ENCODE results near the gene NFIC.

The NFIC gene

DNA sequence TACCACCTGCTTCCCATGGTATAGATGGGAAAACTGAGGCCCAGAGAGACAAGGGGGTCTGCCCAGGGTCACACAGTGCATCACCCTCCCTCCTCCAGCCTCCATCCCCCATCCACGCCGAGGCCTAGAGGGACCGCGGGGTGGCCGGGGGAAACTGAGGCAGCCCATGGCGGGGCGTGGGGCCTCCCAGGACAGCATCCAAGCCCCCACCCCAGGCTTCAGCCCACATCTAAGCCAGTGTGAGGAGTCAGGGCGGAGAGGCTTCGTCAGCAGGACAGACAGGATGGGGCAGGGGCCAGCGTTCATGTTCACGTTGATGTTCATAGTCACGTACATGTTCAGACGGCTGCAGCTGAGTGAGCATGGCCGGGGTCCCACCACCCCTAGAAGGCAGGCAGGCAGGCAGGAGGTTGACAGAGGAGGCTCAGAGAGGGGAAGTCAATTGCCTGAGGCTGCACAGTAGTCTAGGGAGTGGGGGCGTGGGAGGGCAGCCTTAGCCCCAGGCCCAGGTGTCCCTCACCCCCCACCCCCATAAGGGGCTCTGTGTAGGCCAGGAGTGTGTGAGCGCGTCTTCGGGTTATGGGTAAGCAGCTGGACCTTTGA is 90.6 kb downstream of the NFIC start:
- DNase-seq (ENCODE audit: low read depth, low spot score): no peak
- no peak overlapping the region for H3K4me3 ChIP-seq (ENCODE audit: low read length)

DNA sequence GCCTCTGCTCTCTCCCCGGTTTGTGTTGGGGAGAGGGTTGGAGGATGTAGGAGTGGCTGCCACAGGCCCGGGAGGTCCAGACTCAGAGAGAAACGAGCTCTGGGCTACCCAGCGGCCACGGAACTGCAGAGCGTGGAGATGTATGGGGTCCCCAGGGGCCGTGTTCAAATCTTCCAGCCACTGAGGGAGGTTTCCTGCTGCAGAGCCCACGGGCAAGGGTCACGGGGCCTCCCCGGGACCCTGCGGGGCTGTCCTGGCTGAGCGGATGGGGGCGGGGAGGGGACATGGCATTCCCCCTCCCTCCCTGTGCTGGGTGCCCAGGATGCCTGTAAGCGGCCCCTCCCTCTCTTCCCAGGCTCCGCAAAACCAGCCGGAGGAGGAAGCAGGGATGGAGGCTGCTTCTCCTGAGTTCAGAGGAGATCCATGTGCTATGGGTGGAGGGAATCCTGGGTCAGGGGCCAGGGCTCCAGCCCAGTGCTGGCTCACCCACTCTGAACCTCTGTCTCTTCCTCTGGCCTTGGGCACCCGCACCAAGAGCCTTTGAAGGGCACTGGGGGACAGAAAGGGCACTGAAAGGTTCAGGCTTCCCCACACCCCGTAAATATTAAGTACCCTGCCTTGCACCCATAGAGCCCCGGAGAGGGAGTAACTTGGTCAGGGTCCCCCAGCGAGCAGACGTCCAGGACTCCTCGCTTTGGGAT is 91.3 kb downstream of the NFIC start:
- no peak overlapping the region for H3K4me3 ChIP-seq (ENCODE audit: low read length)
- DNase-seq (ENCODE audit: low read depth, low spot score): no peak

DNA sequence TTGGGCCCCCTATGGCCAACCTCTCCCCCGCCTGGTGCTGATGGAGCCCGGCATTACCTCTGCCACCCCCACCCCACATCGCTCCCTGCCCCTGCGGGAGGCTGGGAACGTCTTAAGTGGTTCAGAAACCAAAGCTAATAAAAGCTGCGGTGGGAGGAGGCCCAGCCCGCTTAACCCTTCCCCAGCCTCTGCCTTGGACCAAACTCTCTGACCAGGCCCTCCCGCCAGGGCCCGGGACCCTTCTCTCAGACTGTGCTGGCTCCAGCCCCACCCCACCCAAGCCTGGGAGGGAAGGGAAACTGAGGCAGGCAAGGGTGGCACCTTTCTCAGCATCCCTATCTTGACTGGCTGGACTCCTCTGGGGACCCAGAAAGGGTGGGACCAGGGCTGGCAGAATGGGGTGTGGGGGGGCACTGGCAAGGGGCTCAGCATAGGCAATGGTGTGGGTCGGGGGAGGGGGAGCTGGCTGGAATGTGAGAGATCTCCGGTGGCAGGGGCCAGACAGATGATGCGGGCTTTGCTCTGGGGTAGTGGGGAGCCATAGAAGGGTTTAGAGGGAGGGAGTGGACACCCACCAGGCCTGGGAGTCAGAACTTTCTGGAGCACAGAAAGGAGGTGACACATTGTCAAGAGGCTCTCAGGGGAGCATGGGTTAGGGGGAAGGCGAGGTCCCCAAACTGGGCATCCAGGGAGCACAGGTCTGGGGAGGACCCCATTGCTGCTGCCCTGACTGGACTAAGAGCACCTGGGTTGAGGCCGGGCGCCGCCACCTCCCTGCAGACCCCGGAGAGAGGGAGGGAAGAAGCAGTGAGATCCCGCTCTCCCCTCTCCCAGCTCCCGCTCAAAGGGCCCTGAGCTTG is 92.1 kb downstream of the NFIC start:
- no peak overlapping the region for H3K4me3 ChIP-seq (ENCODE audit: low read length)
- no peak for DNase-seq (ENCODE audit: low read depth, low spot score)

DNA sequence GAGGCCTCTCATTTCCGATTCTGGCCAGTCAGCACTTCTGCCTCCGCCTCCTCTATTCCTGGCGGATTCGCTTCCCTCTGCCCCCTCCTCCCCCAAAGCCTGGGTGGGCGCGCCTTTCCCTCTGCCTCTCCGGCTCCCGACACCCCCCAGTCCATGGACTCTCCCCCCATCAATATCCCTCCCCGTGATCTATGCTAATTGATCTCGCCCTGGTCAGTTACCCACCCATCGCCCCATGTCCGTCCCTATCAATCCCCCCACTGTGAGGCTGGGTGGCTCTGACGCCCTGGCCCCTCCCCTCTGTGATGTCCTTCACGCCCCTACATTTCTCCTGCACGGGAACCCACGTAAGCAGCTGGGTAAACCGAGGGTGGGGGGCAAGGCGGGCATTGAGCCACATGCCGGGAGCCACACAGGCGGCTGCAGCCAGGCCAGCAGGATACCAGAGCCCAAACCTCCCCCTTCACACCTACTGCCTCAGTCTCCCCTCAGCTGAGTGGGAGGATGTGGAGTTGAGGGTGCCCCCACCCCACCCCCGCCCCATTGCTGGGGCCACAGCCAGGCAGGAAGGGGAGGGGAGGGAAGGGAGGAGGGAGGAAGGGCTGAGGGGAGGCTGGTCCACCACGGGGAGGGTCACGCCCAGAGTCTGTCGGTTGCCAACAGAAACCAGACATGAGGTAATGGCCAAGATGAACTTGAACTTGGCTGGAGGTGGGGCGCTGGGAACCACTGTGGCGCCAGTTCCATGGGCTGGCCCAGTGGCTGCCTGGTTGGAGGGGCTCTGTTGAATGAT is 92.9 kb downstream of the NFIC start:
- no peak for DNase-seq (ENCODE audit: low read depth, low spot score)
- H3K4me3 ChIP-seq (ENCODE audit: low read length): no peak overlapping the region

DNA sequence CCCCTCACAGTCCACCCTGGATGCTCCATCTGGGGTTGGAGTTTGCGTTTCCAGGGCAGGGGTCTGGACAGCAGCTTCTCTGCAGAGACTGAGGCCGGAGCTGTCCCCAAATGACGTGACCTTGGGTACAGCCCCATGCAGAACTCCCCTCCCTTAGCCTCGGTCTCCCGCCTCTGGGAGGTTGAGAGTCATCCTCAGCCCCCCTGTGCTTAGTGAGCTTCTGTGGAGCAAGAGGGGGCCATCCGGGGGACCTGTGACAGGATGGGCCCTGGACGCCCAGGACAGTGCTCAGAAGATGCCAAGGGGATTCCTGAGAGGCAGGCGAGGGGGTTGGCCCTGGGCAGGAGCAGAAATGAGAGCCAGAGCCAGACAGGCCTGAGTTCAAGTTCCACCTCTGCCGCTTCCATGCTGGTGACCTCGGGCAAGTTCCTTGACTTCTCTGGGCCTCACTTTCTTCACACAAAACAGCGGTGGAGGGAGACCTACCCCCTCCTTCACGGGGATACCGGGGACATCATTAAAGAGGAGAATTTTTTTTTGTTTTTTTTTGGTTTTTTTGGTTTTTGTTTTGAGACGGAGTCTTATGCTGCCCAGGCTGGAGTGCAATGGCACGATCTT is 93.7 kb downstream of the NFIC start:
- no peak for DNase-seq (ENCODE audit: low read depth, low spot score)
- no peak overlapping the region for H3K4me3 ChIP-seq (ENCODE audit: low read length)

DNA sequence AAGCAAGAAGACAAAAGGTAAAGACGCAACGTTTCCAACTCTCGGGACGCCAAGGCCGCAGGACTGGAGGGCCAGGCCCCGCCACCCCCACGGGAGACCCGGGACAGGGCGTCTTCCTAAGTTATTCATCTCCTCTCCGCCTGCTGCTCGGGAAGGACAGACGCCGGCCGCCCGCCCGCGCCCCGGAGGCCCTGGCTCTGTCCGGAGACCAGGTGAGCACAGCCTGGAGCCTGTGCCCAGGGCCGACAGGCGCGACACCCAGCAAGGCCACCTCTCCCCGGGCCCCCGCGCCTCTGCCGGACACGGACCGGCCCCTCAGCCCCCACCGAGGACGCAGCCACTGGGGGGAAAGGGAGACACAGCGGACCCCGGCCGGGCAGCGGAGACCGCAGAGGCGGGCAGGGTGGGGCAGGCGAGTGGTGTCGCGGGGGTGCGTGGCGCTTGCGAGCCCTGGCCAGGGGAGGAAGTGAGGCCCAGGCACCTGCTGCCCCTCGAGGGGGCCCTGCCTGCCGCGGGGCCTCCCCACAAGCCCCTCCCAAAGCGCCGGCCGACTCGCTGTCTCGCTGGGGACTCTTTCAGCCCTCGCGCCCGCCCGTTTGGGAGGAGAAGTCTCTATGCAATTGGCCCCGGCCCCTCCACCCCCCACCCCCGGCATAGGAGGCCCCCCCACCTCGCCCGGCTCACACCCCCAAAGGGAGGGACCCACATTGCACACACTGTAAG is 96.8 kb downstream of the NFIC start:
- no peak for DNase-seq (ENCODE audit: low read depth, low spot score)
- no peak overlapping the region for H3K4me3 ChIP-seq (ENCODE audit: low read length)

DNA sequence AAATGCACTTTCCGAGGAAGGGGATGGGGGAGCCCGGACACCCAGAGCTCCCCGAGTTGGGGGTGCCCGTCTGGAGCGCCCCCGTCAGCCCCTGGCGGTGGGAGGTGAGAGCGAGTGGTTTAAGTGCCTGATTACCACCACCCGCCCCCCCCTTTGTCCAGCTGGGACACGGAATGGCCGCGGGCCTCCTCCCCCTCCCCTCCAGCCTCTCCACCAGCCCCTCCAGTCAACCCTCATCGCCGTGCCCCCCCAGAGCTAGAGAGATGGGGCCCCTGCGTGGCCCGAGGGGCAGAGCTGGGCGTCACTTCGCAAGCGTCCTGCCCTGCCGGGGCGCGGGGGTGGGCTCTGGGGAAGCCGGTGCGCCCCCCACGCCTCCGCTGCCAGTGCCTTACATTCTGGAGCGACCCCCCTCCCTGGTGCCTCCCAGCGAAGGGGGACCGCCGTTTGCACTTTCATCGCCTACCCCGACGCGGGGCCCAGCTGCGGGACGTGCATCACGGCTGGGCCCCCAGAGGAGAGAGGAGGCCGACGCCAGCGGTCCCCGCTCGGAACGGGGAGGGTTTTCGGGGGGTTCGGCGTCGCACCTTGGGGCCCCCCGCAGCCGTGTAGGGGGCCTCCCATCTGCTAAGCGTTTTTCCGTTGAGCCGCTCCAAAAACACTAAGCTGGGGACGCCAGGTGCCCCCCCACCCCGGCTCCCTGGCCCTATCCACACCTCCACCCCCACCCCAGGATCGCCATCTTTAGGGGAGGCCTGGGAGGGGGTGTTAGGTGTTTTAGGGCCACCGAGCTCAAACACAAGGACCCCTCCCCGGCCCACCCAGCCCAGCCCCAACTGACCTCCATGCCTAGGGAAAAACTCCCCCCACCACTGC is 97.6 kb downstream of the NFIC start:
- no peak overlapping the region for H3K4me3 ChIP-seq (ENCODE audit: low read length)
- no peak for DNase-seq (ENCODE audit: low read depth, low spot score)

DNA sequence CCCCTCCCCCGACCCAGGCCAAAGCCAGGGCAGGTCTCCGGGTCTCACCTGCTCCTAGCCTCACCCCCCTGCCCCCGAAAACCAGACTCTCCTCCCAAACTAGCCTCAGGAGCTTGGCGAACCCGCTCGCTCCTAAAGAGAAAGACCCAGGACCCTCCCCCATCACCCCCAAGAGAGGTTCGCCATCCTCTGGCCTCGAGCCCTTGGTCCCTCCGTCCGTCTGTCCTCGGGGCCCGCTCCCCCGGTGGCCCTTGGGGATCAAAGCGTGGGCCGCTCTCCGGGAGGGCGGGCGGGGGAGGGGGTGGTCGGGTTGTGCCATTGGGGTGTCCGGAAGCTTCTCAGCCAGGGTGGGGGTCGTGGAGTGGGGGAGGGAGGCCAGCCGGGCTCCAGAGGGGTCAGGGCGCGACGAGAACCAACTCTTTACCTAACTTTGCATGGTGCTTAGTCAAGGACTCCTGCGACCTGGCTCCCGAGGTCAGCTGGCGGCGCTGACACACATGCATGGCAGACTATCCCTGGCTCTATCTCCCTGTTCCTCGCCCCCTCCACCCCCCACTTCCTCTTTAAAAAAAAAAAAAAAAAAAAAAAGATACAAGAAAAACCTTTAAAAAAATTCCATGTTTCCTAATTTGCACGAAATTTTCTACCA is 98.3 kb downstream of the NFIC start:
- no peak overlapping the region for H3K4me3 ChIP-seq (ENCODE audit: low read length)
- no peak for DNase-seq (ENCODE audit: low read depth, low spot score)

DNA sequence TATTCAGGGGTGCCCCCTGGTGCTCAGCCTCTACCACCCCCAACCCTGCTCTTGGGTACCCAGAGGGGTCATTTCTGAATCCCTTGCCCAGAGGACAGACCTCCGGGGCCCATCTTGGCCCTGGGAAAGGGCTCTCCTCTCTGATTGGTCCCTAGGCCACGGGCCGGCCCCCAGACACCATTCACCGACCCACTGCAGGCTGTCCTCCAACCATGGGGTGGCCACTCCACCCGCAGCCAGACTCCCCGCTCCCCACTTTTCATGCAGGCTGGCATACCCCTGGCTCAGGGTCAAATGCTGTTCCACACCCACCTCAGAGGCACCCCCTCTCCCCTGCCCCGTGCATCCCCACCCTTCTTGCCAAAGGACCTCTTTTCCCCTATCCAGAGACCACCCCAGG is 99.2 kb downstream of the NFIC start:
- DNase-seq (ENCODE audit: low read depth, low spot score): no peak
- no peak overlapping the region for H3K4me3 ChIP-seq (ENCODE audit: low read length)

DNA sequence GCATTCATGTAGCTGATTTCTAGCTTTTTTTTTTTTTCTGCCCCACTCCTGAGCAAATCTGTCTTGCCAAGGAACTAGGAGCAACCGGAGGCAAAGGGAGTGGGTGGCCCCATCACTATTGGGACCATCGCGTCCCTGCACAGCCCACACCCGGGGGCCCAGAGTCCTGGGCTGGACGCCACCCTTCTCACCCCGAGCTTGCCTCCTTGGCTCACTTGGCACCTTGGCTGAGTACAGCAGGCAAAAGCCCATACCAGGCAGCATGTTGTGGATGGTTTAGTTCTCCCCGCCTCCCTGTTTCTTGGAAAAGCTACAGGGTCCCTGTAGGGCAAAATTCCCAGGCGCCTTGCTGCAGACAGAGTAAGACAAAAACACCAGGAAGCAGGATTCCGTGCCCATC is 100.3 kb downstream of the NFIC start:
- DNase-seq (ENCODE audit: low read depth, low spot score): no peak
- no peak overlapping the region for H3K4me3 ChIP-seq (ENCODE audit: low read length)

DNA sequence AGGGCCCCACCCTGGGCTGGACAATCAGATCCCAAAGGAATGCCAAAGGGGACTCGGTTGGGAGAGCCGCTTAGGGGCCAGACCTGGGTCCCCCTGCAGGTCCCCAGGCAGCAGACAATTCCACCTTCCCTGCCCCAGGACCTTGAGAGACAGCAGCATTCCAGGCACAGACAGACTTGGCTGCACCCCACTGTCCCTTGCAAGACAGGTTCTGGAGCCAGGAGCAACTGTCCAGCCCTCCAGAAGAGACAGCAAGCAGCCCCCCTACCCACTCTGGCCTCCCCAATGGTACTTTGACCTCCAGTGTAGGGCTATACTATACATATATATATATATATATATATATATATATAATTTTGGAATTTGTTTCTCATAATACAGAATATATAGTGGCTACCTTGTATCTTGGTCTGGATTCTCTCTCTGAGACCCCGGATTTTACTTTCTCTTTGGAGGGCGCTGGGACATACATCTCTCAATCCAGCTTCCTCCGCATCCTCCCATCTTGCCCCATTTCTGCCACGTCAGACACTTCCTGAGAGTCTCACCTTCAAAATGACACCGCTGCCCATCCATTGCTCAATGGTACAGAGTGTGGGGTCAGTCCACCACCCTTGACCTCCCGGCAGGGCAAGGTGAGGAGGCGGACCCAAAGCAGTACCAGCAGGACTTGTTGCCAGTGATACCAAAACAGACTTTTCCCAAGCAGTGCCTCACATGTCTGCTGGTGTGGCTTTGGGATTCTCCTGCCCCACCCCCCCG is 101.2 kb downstream of the NFIC start:
- H3K4me3 ChIP-seq (ENCODE audit: low read length): no peak overlapping the region
- no peak for DNase-seq (ENCODE audit: low read depth, low spot score)

DNA sequence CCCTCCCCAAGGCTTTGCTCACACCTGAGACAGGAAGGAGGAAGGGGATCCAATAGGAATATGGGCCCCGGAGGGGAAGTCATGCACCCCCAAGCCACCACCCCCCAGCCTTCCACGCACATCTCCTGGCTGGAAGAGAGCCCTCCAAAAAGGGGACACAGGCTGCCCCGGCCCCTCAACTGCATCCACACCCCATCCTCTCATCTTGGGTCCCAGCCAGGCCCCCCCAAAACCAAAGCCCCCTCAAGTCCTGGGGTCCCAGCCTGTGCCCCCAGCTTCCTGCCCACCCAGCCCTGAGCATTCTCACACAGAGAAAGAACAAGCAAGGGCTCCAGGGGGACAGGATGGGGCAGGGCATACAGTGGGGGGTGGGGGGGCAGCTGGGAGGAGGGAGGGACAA is 101.8 kb downstream of the NFIC start:
- no peak for DNase-seq (ENCODE audit: low read depth, low spot score)
- no peak overlapping the region for H3K4me3 ChIP-seq (ENCODE audit: low read length)

DNA sequence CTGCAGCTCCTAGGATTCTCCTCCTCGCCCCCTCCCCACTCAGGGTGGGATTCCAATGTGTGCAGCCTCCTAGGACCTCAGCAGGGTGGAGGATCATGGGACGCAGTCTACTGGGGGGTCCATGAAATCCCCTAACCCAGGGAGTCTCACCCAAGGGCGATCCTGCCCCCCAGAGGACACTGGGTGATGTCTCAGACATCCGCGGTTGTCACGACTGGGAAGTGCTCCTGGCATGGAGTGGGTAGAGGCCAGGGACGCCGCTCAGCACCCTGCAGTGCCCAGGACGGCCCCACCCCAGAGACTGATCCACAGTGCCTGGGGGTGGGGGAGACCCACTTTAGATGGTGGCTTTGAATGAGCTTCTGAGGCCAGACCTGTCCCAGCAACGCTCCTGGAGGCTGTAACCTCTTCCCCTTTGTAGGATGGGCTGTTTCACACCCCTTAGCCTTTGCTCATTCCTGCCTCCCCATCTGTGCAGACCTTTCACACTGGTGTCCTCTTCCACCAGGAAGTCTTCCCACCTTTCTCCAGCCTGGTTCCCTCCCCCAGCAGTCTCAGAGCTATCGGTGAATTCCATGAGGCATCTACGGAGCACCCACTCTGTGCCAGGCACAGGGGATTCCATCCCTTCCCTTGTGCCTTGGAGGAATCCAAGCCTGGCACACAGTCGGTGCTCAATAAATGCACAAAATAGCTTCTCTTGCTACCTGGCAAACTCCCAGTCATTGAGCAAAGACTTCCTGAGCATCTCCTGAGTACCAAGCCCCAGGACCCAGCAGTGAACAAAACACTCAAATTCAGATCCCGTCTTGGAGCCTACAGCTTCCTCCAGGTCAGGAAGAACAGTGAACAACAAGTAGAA is 103.5 kb downstream of the NFIC start:
- no peak for DNase-seq (ENCODE audit: low read depth, low spot score)
- no peak overlapping the region for H3K4me3 ChIP-seq (ENCODE audit: low read length)

DNA sequence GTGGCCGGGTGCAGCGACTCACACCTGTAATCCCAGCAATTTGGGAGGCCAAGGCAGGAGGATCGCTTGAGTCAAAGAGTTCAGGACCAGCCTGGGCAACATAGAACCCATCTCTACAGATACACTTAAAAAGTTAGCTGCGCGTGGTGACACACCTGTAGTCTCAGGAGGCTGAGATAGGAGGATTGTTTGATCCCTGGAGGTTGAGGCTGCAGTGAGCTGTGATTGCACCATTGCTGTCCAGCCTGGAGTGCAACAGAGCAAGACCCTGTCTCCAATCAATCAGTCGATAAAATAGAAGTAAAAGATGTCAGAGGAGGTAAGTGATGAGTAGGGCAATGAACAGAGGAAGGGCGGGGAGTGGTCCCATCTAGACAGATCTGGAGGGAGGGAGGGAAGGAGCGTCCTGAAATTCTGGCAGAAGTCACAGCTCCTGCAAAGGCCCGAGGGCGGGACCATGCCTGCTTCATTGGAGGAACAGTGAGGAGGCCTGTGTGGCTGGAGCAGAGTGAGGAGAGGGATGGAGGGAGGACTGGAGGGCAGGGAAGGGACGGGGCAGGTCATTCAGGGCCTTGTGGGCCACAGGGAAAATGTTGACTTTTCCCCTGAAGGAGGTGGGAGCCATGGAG is 104.2 kb downstream of the NFIC start:
- no peak for DNase-seq (ENCODE audit: low read depth, low spot score)

DNA sequence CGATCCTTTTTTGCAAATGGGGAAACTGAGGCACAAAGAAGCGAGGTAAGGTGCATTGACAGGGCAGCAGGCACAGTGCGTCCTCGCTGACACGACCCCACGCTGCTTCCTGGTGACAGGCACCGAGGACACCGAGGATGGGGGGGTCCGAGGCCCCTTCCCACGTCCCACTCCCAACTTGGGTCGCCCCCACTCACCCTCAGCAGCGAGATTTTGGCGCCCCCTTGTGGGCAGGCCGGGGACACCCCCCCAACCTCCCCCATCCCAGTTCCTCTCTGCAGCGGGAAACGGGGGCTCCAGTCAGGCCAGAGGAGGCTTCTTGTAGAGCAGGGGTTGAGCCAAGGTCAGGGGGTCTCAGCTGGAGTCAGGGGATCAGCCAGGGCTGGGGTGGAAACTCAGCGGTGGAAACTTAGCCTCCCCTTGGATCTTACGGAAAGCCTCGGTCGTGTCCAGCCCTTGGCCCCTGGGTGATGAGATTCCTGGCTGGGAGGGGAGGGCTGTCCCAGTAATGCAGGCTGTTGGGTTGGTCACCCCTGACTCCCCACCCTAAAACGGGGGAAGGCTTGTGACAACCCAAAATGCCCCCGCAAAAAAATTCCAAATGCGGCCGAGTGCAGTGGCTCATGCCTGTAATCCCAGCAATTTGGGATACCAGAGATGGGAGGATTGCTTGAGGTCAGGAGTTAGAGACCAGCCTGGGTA is 105.7 kb downstream of the NFIC start:
- DNase-seq (ENCODE audit: low read depth, low spot score): no peak
- H3K4me3 ChIP-seq (ENCODE audit: low read length): no peak overlapping the region

More for the DNA sequence above, 104.2 kb downstream of the NFIC start:
- H3K4me3 ChIP-seq (ENCODE audit: low read length): no peak overlapping the region
